WTC11 (cell line): ENCODE results near the gene SERPINA4. TPM values are rescaled to one million over a fixed set of nuclear protein-coding genes. Genes with fewer than 3 reads are reported as not detected.

Experiments
- ATAC-seq: fragments of 200-7000 bp; cut with Tn5 transposase; 2 replicates; pipeline ENCODE4 v1.10.0; 2021; ENCODE audit warnings: mild to moderate bottlenecking, moderate library complexity
- CTCF ChIA-PET: fragments of 300-600 bp; sonication (Branson Sonifier 250); formaldehyde crosslinking; loops from one replicate; lab custom pipeline; 2021; ENCODE audit warnings: antibody characterized with exemption; lab: Charles Lee
- POLR2A ChIA-PET: fragments of 350-600 bp; sonication (Branson Sonifier 250); formaldehyde crosslinking; loops from one replicate; lab custom pipeline; 2021; ENCODE audit warnings: antibody characterized with exemption; lab: Charles Lee
- DNase-seq: peaks from one replicate; pipeline ENCODE4 v3.0.0; 2021; ENCODE audit warnings: low spot score
- H3K27ac Mint-ChIP-seq: 2 replicates; pipeline ENCODE4 v1.8.0; 2021; ENCODE audit warnings: mixed read lengths
- H3K27me3 Mint-ChIP-seq: 2 replicates; pipeline ENCODE4 v1.8.0; 2021; ENCODE audit warnings: low read depth, mild to moderate bottlenecking, moderate library complexity, mixed read lengths
- H3K36me3 Mint-ChIP-seq: 2 replicates; pipeline ENCODE4 v1.8.0; 2021; ENCODE audit warnings: mixed read lengths
- H3K4me1 Mint-ChIP-seq: 2 replicates; pipeline ENCODE4 v1.8.0; 2022; ENCODE audit warnings: mixed read lengths
- H3K4me3 Mint-ChIP-seq: 2 replicates; pipeline ENCODE4 v1.8.0; 2021; ENCODE audit warnings: mild to moderate bottlenecking, moderate library complexity, mixed read lengths
- H3K9me3 Mint-ChIP-seq: 2 replicates; pipeline ENCODE4 v1.8.0; 2021; ENCODE audit warnings: mixed read lengths
- ARID4B ChIP-seq: sonication (generic); formaldehyde crosslinking; IDR thresholded peaks from 2 replicates; pipeline ENCODE4 v1.8.0; 2023; ENCODE audit warnings: missing genetic modification reagents, mild to moderate bottlenecking, borderline replicate concordance
- ATF3 ChIP-seq: sonication (generic); formaldehyde crosslinking; conservative IDR thresholded peaks from 2 replicates; pipeline ENCODE4 v1.8.1; 2022; ENCODE audit warnings: mild to moderate bottlenecking, missing genetic modification reagents
- CREB1 ChIP-seq: sonication (generic); formaldehyde crosslinking; IDR thresholded peaks from 2 replicates; pipeline ENCODE4 v1.8.0; 2023; ENCODE audit warnings: mild to moderate bottlenecking, missing genetic modification reagents
- CTCF ChIP-seq: fragments of 200-600 bp; IDR thresholded peaks from 2 replicates; pipeline ENCODE4 v1.8.0; 2022; ENCODE audit warnings: antibody characterized with exemption
- HMGA2 ChIP-seq: fragments of 250-450 bp; sonication (Bioruptor Pico); IDR thresholded peaks from 2 replicates; pipeline ENCODE4 v1.4.0; 2021; ENCODE audit warnings: mild to moderate bottlenecking, moderate library complexity
- IRF2 ChIP-seq: sonication (generic); formaldehyde crosslinking; IDR thresholded peaks from 2 replicates; pipeline ENCODE4 v1.8.0; 2022; ENCODE audit warnings: low read depth, missing genetic modification reagents, borderline replicate concordance
- MAX ChIP-seq: sonication (generic); formaldehyde crosslinking; IDR thresholded peaks from 2 replicates; pipeline ENCODE4 v1.8.0; 2022; ENCODE audit warnings: mild to moderate bottlenecking, missing genetic modification reagents
- NFYB ChIP-seq: sonication (generic); formaldehyde crosslinking; conservative IDR thresholded peaks from 2 replicates; pipeline ENCODE4 v1.8.0; 2022; ENCODE audit warnings: low read depth, missing genetic modification reagents
- NR2C2 ChIP-seq: sonication (generic); formaldehyde crosslinking; IDR thresholded peaks from 2 replicates; pipeline ENCODE4 v1.8.0; 2022; ENCODE audit warnings: mild to moderate bottlenecking, missing genetic modification reagents
- PREB ChIP-seq: sonication (generic); formaldehyde crosslinking; IDR thresholded peaks from 2 replicates; pipeline ENCODE4 v1.8.1; 2022; ENCODE audit warnings: mild to moderate bottlenecking, missing genetic modification reagents, moderate library complexity, borderline replicate concordance
- RORB ChIP-seq: fragments of 250-450 bp; sonication (Bioruptor Pico); IDR thresholded peaks from 2 replicates; pipeline ENCODE4 v1.9.0; 2021; ENCODE audit warnings: mild to moderate bottlenecking
- SOX15 ChIP-seq: fragments of 250-450 bp; sonication (Bioruptor Pico); IDR thresholded peaks from 2 replicates; pipeline ENCODE4 v1.9.0; 2021; ENCODE audit warnings: mild to moderate bottlenecking
- ZBTB21 ChIP-seq: sonication (generic); formaldehyde crosslinking; IDR thresholded peaks from 2 replicates; pipeline ENCODE4 v1.8.1; 2023; ENCODE audit warnings: mild to moderate bottlenecking, missing genetic modification reagents, borderline replicate concordance
- ZNF219 ChIP-seq: sonication (generic); formaldehyde crosslinking; IDR thresholded peaks from 2 replicates; pipeline ENCODE4 v1.8.0; 2023; ENCODE audit warnings: missing genetic modification reagents, mild to moderate bottlenecking, borderline replicate concordance
- ZNF263 ChIP-seq: sonication (generic); formaldehyde crosslinking; IDR thresholded peaks from 2 replicates; pipeline ENCODE4 v1.8.1; 2022; ENCODE audit warnings: low read depth, mild to moderate bottlenecking, moderate library complexity, missing genetic modification reagents
- ZNF423 ChIP-seq: fragments of 250-450 bp; sonication (Bioruptor Pico); IDR thresholded peaks from 2 replicates; pipeline ENCODE4 v2.1.2; 2022; ENCODE audit warnings: mild to moderate bottlenecking, moderate library complexity
- ZNF512 ChIP-seq: sonication (generic); formaldehyde crosslinking; IDR thresholded peaks from 2 replicates; pipeline ENCODE4 v1.8.1; 2022; ENCODE audit warnings: missing genetic modification reagents, borderline replicate concordance
- ZSCAN18 ChIP-seq: fragments of 250-450 bp; sonication (Bioruptor Pico); IDR thresholded peaks from 2 replicates; pipeline ENCODE4 v2.1.2; 2022; ENCODE audit warnings: mild to moderate bottlenecking, moderate library complexity
- total RNA-seq: library from RNA; stranded (reverse); gene quantifications from 3 replicates; pipeline ENCODE4 v1.2.3, GENCODE V29; 2021

Gene SERPINA4
- total RNA-seq, 1 experiment from 2014 or later: not detected

- no peak for TF ChIP-seq ARID4B (CRISPR knock-in tag)
- TF ChIP-seq ZBTB21 (CRISPR knock-in tag): no peak
- no peak for TF ChIP-seq ZNF423 (CRISPR knock-in tag)
- TF ChIP-seq RORB (CRISPR knock-in tag): no peak
- TF ChIP-seq CREB1 (CRISPR knock-in tag): no peak
- TF ChIP-seq NR2C2: no peak
- TF ChIP-seq ZNF263 (CRISPR knock-in tag): no peak
- no peak for TF ChIP-seq PREB
- TF ChIP-seq NFYB (CRISPR knock-in tag): no peak
- no peak for TF ChIP-seq IRF2 (CRISPR knock-in tag)
Observed at GRCh38 chr14:94583557-94583956, 22.3 kb downstream of the SERPINA4 start (continued).

GRCh38 chr14:94584591-94585280, 23.5 kb downstream of the SERPINA4 start:
- Mint-ChIP-seq H3K27ac (no peak overlapping the region), H3K27me3 (peaks cover 10% of the 10 kb centered on the region), H3K4me1 (peaks cover 10% of the 10 kb centered on the region; the same call in 1 of the 2 replicates), H3K4me3 (no peak overlapping the region), H3K9me3 (peaks cover 25% of the 10 kb centered on the region), H3K36me3 (peaks cover 7% of the 10 kb centered on the region)
- ATAC-seq (no peak), DNase-seq (no peak)
- ChIA-PET POLR2A (no interaction called here), CTCF (interaction anchor here (0.8 kb wide), 2 partner anchors 11 to 87 kb away, joined by 3 read pairs; no protein-coding TSS in a partner anchor)
- no peak for TF ChIP-seq SOX15 (CRISPR knock-in tag)
- no peak for TF ChIP-seq PREB
- no peak for TF ChIP-seq ARID4B (CRISPR knock-in tag)
- TF ChIP-seq ZNF512 (CRISPR knock-in tag): no peak
- no peak for TF ChIP-seq CTCF
- TF ChIP-seq HMGA2 (CRISPR knock-in tag): no peak
- no peak for TF ChIP-seq MAX (CRISPR knock-in tag)
- no peak for TF ChIP-seq ZNF219 (CRISPR knock-in tag)
- TF ChIP-seq ZSCAN18: no peak
- no peak for TF ChIP-seq ATF3 (CRISPR knock-in tag)
